Mesenchymal stem cell (in vitro differentiated cells and primary cell): ENCODE results near the gene FAM168B.
A peak's percentile ranks its signal among the peaks of the same experiment; 100 is the strongest.

Experiments used
- DNase-seq: peaks from one replicate; pipeline ENCODE4 v3.0.0-alpha.2; 2013
- H2AFZ ChIP-seq: one replicate; pipeline ENCODE4 v1.6.1; 2013; ENCODE audit warnings: low read depth, mild to moderate bottlenecking, control low read depth, inconsistent platforms, low read length, moderate library complexity
- H2AK5ac ChIP-seq: 2 replicates; pipeline ENCODE4 v1.6.1; 2013; ENCODE audit warnings: low read length, moderate library complexity, mild to moderate bottlenecking, inconsistent platforms; ENCODE audit not compliant: severe bottlenecking
- H2BK120ac ChIP-seq: one replicate; pipeline ENCODE4 v1.6.1; 2013; ENCODE audit warnings: low read depth, mild to moderate bottlenecking, inconsistent platforms, low read length, moderate library complexity
- H2BK12ac ChIP-seq, 2 experiments: one replicate each; pipeline ENCODE4 v1.6.1; 2013; ENCODE audit warnings: inconsistent platforms in 2 of 2, low read length in 2 of 2, mild to moderate bottlenecking in 2 of 2, moderate library complexity in 2 of 2, control low read depth in 1 of 2
- H2BK15ac ChIP-seq: one replicate; pipeline ENCODE4 v1.6.1; 2013; ENCODE audit warnings: mild to moderate bottlenecking, low read depth, inconsistent platforms; ENCODE audit not compliant: poor library complexity, severe bottlenecking
- H2BK5ac ChIP-seq: 2 replicates; pipeline ENCODE4 v1.6.1; 2013; ENCODE audit warnings: low read depth, mild to moderate bottlenecking, low read length, control low read depth, inconsistent platforms; ENCODE audit not compliant: poor library complexity, severe bottlenecking
- H3K14ac ChIP-seq, 2 experiments: one replicate each; pipeline ENCODE4 v1.6.1; 2013; ENCODE audit warnings: inconsistent platforms in 2 of 2, low read length in 2 of 2, control low read depth in 1 of 2, mild to moderate bottlenecking in 1 of 2, moderate library complexity in 1 of 2
- H3K18ac ChIP-seq, 2 experiments: one replicate each; pipeline ENCODE4 v1.6.1; 2013; ENCODE audit warnings: inconsistent platforms in 2 of 2, low read length in 2 of 2, control low read depth in 1 of 2, low read depth in 1 of 2, mild to moderate bottlenecking in 1 of 2
- H3K23ac ChIP-seq, 2 experiments: one replicate each; pipeline ENCODE4 v1.6.1; 2013; ENCODE audit warnings: inconsistent platforms in 2 of 2, low read length in 2 of 2, mild to moderate bottlenecking in 2 of 2, moderate library complexity in 2 of 2, control low read depth in 1 of 2
- H3K27ac ChIP-seq: 2 replicates; pipeline ENCODE4 v1.5.1; 2013; ENCODE audit warnings: mild to moderate bottlenecking, moderate library complexity, low read length, control low read depth, inconsistent platforms; ENCODE audit not compliant: poor library complexity, severe bottlenecking
- H3K27me3 ChIP-seq, 2 experiments: 2 replicates each; pipeline versions ENCODE4 v1.6.1 to v1.7.0; 2013; ENCODE audit warnings: low read length in 2 of 2, mild to moderate bottlenecking in 2 of 2, moderate library complexity in 2 of 2, control low read depth in 1 of 2, inconsistent platforms in 1 of 2; ENCODE audit not compliant: control insufficient read depth in 1 of 2, insufficient read depth in 1 of 2
- H3K36me3 ChIP-seq, 2 experiments: 2 replicates each; pipeline versions ENCODE4 v1.6.1 to v1.7.0; 2013; ENCODE audit warnings: low read length in 2 of 2, control low read depth in 1 of 2, inconsistent platforms in 1 of 2, low read depth in 1 of 2, mild to moderate bottlenecking in 1 of 2; ENCODE audit not compliant: insufficient read depth in 2 of 2, control insufficient read depth in 1 of 2
- H3K4ac ChIP-seq, 2 experiments: one replicate each; pipeline ENCODE4 v1.6.1; 2013; ENCODE audit warnings: inconsistent platforms in 2 of 2, low read length in 2 of 2, mild to moderate bottlenecking in 2 of 2, moderate library complexity in 2 of 2, control low read depth in 1 of 2, low read depth in 1 of 2
- H3K4me1 ChIP-seq: 2 replicates; pipeline ENCODE4 v1.6.1; 2013; ENCODE audit warnings: low read depth, low read length, control low read depth; ENCODE audit not compliant: control insufficient read depth, insufficient read depth
- H3K4me2 ChIP-seq: 2 replicates; pipeline ENCODE4 v1.6.1; 2013; ENCODE audit warnings: low read length, mild to moderate bottlenecking, inconsistent platforms; ENCODE audit not compliant: poor library complexity, severe bottlenecking
- H3K4me3 ChIP-seq, 2 experiments: 2 replicates each; pipeline versions ENCODE4 v1.5.1 to v1.7.0; 2013; ENCODE audit warnings: low read length in 2 of 2, mild to moderate bottlenecking in 2 of 2, control low read depth in 1 of 2, low read depth in 1 of 2; ENCODE audit not compliant: insufficient read depth in 1 of 2
- H3K79me1 ChIP-seq: replicated peaks from 2 replicates; pipeline ENCODE4 v1.6.1; 2013; ENCODE audit warnings: mild to moderate bottlenecking, control low read depth, low read length, inconsistent platforms; ENCODE audit not compliant: poor library complexity, severe bottlenecking
- H3K9ac ChIP-seq: 2 replicates; pipeline ENCODE4 v1.7.0; 2013; ENCODE audit warnings: mild to moderate bottlenecking, low read length, moderate library complexity
- H3K9me3 ChIP-seq: 2 replicates; pipeline ENCODE4 v1.7.0; 2013; ENCODE audit warnings: mild to moderate bottlenecking, low read length; ENCODE audit not compliant: control insufficient read depth
- H4K8ac ChIP-seq: one replicate; pipeline ENCODE4 v1.6.1; 2013; ENCODE audit warnings: inconsistent platforms, mild to moderate bottlenecking, low read length, moderate library complexity
- H4K91ac ChIP-seq: one replicate; pipeline ENCODE4 v1.6.1; 2013; ENCODE audit warnings: mild to moderate bottlenecking, low read length, inconsistent platforms
- WGBS: methylation state at CpG from one replicate; pipeline ENCODE4 v1.1.7; 2013; ENCODE audit warnings: mixed read lengths; 5-methylcytosine and 5-hydroxymethylcytosine counted together

Gene FAM168B

DNA sequence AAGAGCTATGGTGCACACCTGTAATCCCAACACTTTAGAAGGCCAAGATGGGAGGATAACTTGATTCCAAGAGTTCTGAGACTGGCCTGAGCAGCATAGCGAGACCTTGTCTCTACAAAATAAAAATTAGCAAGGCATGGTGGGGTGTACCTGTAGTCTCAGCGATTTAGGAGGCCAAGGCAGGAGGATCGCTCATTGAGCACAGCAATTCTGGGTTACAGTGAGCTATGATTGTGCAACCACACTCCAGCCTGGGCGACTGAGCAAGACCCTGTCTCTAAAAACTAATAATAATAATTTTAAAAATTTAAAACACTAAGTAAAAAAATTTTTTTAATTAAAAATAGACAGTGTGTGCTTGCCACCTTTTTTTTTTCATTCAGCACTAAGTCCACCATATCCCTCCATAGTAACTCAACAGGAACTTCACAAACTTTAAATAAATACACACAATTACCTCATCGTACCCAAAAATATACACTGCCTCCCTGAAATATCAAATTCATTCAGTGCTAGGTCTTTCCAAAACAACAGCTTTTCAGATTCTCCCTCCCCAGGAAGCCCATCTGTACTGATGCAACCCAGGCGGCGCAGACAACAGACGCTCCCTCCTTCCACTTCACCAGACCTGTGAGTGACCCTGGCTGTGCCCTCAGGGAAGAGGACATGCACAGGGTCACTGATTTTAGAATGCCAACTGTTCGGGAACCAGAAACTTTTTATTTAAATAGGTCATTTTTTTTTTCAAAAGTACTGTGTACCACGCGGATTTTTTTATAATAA is 29.6 kb downstream of the FAM168B start:
- no peaks in the 10 kb centered on the region for H3K27me3 ChIP-seq
- H3K23ac ChIP-seq, result peak overlapping the region in 1 of 2 experiments; percentile 42
- no peak overlapping the region for H2BK12ac ChIP-seq
- H3K4ac ChIP-seq, result no peak overlapping the region
- H3K9me3 ChIP-seq, result no peaks in the 10 kb centered on the region
- H3K4me2 ChIP-seq, result no peak overlapping the region
- no peak overlapping the region for H2BK120ac ChIP-seq
- no peak overlapping the region for H3K9ac ChIP-seq
- H3K4me3 ChIP-seq, result no peak overlapping the region
- peaks cover 33 to 65% of the 10 kb centered on the region in 2 experiments for H3K36me3 ChIP-seq
- no peak overlapping the region for H2BK15ac ChIP-seq
- no peak overlapping the region for H3K18ac ChIP-seq
- H3K27ac ChIP-seq, result no peak overlapping the region
- H2AFZ ChIP-seq, result no peak overlapping the region
- no peak overlapping the region for H2AK5ac ChIP-seq
- no peak overlapping the region for H4K8ac ChIP-seq
- H3K4me1 ChIP-seq, result peaks cover 8% of the 10 kb centered on the region
- peaks cover 12% of the 10 kb centered on the region for H3K79me1 ChIP-seq
- no peak overlapping the region for H2BK5ac ChIP-seq
- WGBS, result 94% methylated on average over 7 of the region's 11 CpGs
- no peak overlapping the region for H3K14ac ChIP-seq
- DNase-seq, result no peak
- no peak overlapping the region for H4K91ac ChIP-seq

DNA sequence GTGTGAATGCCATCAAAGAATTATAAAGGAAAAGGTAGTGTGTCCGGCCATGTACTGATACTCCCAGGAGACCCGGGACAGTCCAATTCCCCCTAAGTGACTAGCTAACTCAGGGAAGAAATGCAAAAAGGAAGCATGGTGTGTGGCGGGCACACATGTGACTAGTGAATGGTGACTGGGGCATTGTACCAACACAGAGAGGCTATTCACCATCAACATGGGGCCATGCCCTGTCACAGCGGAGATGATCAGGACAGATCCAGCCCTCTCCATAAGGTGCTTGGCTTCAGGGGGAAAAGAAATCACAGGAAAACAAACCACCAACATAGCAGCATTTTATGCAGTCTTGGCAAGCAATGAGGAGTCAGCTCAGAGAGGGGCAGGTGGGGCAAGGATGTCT is 34.3 kb downstream of the FAM168B start:
- no peak for DNase-seq
- no peaks in the 10 kb centered on the region for H3K9me3 ChIP-seq
- peaks cover 23% of the 10 kb centered on the region for H3K79me1 ChIP-seq

DNA sequence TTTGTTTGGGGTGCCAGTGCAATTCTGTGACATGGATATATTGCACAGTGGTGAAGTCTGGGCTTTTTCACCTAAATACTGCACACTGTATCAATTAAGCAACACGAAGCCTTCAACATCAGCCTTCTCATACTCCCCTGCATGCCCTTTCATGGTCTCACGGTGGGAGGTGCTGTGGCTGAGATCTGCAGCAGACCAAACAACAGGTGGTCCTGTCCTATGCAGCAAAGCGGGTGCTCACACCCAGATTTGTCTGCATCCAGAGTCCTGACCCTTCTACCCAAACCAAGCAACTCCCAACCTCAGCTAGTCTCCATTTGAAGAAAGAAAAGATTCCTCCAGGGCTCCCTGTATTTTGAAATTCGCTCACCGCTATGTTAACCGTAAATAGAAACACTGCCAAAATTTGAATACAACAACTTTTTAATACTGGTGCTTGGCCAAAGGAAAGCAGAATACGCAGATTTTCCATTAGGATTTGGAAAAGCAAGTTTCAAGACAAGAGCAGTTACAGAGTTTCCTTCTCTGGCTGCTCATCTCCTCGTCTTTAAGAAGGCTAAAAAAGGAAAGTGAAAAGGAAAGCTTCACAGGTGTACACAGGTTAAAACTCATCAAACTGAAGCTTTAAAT is 34.9 kb downstream of the FAM168B start:
- Histone ChIP-seq H2BK120ac (no peak overlapping the region), H3K4ac (no peak overlapping the region), H2BK12ac (no peak overlapping the region), H3K36me3 (peaks cover 48 to 78% of the 10 kb centered on the region in 2 experiments), H3K27me3 (no peaks in the 10 kb centered on the region), H3K27ac (no peak overlapping the region), H4K8ac (no peak overlapping the region), H3K9me3 (no peaks in the 10 kb centered on the region), H2AFZ (no peak overlapping the region), H4K91ac (no peak overlapping the region), H3K4me2 (no peak overlapping the region), H2AK5ac (no peak overlapping the region), H3K18ac (no peak overlapping the region), H3K23ac (peak overlapping the region in 1 of 2 experiments; percentile 24), H3K4me1 (peaks cover 11% of the 10 kb centered on the region), H3K4me3 (no peak overlapping the region), H3K79me1 (peaks cover 26% of the 10 kb centered on the region), H2BK5ac (no peak overlapping the region), H3K9ac (no peak overlapping the region), H2BK15ac (no peak overlapping the region), H3K14ac (no peak overlapping the region)
- WGBS, result 93% methylated on average over 8 of the region's 8 CpGs
- no peak for DNase-seq

More for the DNA sequence above, 34.3 kb downstream of the FAM168B start:
- H2BK15ac ChIP-seq, result no peak overlapping the region
- H3K23ac ChIP-seq, result no peak overlapping the region
- peaks cover 45 to 77% of the 10 kb centered on the region in 2 experiments for H3K36me3 ChIP-seq
- 93% methylated on average over 3 of the region's 4 CpGs for WGBS
- no peak overlapping the region for H2AK5ac ChIP-seq
- no peak overlapping the region for H4K91ac ChIP-seq
- H3K4me3 ChIP-seq, result no peak overlapping the region
- no peak overlapping the region for H3K9ac ChIP-seq
- no peak overlapping the region for H3K14ac ChIP-seq
- H2BK120ac ChIP-seq, result no peak overlapping the region
- no peak overlapping the region for H2AFZ ChIP-seq
- H2BK12ac ChIP-seq, result no peak overlapping the region
- no peak overlapping the region for H3K27ac ChIP-seq
- H3K4ac ChIP-seq, result no peak overlapping the region
- no peak overlapping the region for H2BK5ac ChIP-seq
- H3K18ac ChIP-seq, result no peak overlapping the region
- no peak overlapping the region for H3K4me2 ChIP-seq
- H3K27me3 ChIP-seq, result no peaks in the 10 kb centered on the region
- peaks cover 12% of the 10 kb centered on the region for H3K4me1 ChIP-seq
- no peak overlapping the region for H4K8ac ChIP-seq

DNA sequence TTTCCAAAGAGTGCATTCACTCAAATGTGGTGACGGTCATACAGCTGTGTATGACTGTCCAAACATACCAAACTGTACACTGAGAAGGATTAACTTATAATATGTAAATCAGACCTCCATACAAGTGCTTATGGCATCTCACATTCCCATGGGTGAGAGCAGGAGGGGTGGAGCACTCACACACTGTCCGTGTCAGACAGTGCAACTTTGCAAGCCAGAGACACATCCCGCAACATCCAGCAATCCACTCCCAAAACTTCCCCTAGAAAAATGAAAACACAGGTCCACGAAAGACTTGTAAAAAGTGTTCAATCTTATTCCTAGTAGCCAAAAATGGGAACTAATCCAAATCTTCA is 36.4 kb downstream of the FAM168B start:
- Histone ChIP-seq H2AK5ac (no peak overlapping the region), H3K4ac (no peak overlapping the region), H3K14ac (no peak overlapping the region), H2BK5ac (no peak overlapping the region), H3K4me3 (no peak overlapping the region), H3K23ac (no peak overlapping the region), H2BK120ac (no peak overlapping the region), H3K27me3 (no peaks in the 10 kb centered on the region), H4K8ac (no peak overlapping the region), H3K4me1 (peaks cover 11% of the 10 kb centered on the region), H3K18ac (no peak overlapping the region), H2BK12ac (no peak overlapping the region), H3K9ac (no peak overlapping the region), H3K9me3 (no peaks in the 10 kb centered on the region), H3K36me3 (peaks cover 53 to 81% of the 10 kb centered on the region in 2 experiments), H4K91ac (no peak overlapping the region), H2AFZ (no peak overlapping the region), H2BK15ac (no peak overlapping the region), H3K79me1 (peaks cover 33% of the 10 kb centered on the region), H3K4me2 (no peak overlapping the region), H3K27ac (no peak overlapping the region)
- 95% methylated on average over 4 of the region's 4 CpGs for WGBS
- no peak for DNase-seq
